Endothelial cell of umbilical vein (primary cell): Measurements from ENCODE around the gene PTTG2.

Experiments used
- EZH2 ChIP-seq: IDR thresholded peaks from 2 replicates; pipeline ENCODE4 v1.6.1; 2012; ENCODE audit warnings: borderline replicate concordance, low read depth, mild to moderate bottlenecking, moderate library complexity, low read length, inconsistent platforms; ENCODE audit not compliant: severe bottlenecking
- FOS ChIP-seq: IDR thresholded peaks from 2 replicates; pipeline ENCODE4 v1.6.1; 2011; ENCODE audit warnings: mild to moderate bottlenecking, low read length, moderate library complexity, borderline replicate concordance; ENCODE audit not compliant: insufficient read depth
- MYC ChIP-seq: IDR thresholded peaks from one replicate; pipeline ENCODE4 v1.6.1; 2011; ENCODE audit warnings: mild to moderate bottlenecking, low read depth, low read length
- POLR2A ChIP-seq: IDR thresholded peaks from 2 replicates; pipeline ENCODE4 v1.6.1; 2012; ENCODE audit warnings: low read depth, mild to moderate bottlenecking, control low read depth, low read length
- POLR2AphosphoS5 ChIP-seq: IDR thresholded peaks from 2 replicates; pipeline ENCODE4 v1.6.1; 2012; ENCODE audit warnings: low read depth, mild to moderate bottlenecking, control low read depth, low read length, moderate library complexity; ENCODE audit not compliant: insufficient read depth
- TF ChIP-seq, protein P1 (sequence below), 2 donors: IDR thresholded peaks; 1 replicate in 1 of 2; 2 replicates in 1 of 2; pipeline ENCODE4 v1.5.1; 2011; ENCODE audit warnings: low read length in 2 of 2, mild to moderate bottlenecking in 2 of 2, moderate library complexity in 2 of 2, control low read depth in 1 of 2, inconsistent platforms in 1 of 2, low read depth in 1 of 2; ENCODE audit not compliant: insufficient read depth in 1 of 2; ENCODE audit errors: extremely low read depth in 1 of 2
- TF ChIP-seq, protein P2 (sequence below): IDR thresholded peaks from 2 replicates; pipeline ENCODE4 v1.6.1; 2011; ENCODE audit not compliant: insufficient read depth, insufficient read length

DNA sequence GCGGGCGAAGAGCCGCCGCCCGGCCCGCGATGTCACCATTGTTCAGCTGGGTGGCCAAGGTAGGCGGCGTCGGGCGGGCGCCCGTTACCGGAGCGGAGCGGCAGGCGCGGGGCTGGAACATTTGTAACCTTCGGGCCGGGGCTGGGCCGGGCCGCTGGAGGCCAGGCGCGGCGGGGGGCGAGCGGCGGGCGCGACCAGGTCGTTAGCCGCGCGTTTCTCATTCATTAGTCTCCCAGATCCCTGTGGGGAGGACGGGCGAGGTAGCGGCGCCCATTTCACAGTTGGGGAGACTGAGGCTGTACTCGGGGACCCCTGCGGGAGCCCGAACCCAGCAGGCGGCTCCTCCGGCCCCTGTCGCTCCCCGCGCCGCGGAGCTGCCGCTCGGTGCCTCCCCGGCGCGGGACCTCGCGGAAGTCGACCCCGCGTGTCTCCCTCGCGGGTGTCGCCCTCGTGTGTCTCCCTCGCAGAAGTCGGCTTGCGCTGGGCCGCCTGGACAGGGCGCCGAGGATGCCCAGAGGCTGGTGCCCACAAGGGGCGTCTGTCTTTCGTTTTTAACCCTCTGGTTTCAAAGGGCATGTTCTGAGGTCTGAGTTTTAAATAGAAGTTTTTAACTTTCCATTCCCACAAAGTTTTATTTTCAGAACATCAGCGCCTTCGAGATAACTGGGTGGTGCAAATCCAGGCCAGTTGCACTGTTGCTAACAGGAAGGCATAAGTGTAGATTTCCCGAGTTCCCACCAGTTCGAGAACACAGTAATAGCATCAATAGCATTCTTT, 17.5 kb downstream of the PTTG2 start:
- TF ChIP-seq, protein P1, sequence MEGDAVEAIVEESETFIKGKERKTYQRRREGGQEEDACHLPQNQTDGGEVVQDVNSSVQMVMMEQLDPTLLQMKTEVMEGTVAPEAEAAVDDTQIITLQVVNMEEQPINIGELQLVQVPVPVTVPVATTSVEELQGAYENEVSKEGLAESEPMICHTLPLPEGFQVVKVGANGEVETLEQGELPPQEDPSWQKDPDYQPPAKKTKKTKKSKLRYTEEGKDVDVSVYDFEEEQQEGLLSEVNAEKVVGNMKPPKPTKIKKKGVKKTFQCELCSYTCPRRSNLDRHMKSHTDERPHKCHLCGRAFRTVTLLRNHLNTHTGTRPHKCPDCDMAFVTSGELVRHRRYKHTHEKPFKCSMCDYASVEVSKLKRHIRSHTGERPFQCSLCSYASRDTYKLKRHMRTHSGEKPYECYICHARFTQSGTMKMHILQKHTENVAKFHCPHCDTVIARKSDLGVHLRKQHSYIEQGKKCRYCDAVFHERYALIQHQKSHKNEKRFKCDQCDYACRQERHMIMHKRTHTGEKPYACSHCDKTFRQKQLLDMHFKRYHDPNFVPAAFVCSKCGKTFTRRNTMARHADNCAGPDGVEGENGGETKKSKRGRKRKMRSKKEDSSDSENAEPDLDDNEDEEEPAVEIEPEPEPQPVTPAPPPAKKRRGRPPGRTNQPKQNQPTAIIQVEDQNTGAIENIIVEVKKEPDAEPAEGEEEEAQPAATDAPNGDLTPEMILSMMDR (IDR thresholded peaks at IDR 0.05; ENCODE audit: extremely low read depth in 1 of 2, insufficient read depth in 1 of 2, low read depth in 1 of 2, low read length in 2 of 2): peak; percentile 52 to 82
- TF ChIP-seq, protein P2, sequence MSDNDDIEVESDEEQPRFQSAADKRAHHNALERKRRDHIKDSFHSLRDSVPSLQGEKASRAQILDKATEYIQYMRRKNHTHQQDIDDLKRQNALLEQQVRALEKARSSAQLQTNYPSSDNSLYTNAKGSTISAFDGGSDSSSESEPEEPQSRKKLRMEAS: no peak
- TF ChIP-seq POLR2A (no peak), MYC (no peak), EZH2 (no peak), FOS (no peak), POLR2AphosphoS5 (peak; percentile 33)
